ENCODE results near the gene PCNX2. TPM values are rescaled to one million over a fixed set of nuclear protein-coding genes. Genes with fewer than 3 reads are reported as not detected.

The PCNX2 gene
- total and polyA plus RNA-seq, 2 experiments from 2014 or later: 42.9 to 88.3 TPM

DNA sequence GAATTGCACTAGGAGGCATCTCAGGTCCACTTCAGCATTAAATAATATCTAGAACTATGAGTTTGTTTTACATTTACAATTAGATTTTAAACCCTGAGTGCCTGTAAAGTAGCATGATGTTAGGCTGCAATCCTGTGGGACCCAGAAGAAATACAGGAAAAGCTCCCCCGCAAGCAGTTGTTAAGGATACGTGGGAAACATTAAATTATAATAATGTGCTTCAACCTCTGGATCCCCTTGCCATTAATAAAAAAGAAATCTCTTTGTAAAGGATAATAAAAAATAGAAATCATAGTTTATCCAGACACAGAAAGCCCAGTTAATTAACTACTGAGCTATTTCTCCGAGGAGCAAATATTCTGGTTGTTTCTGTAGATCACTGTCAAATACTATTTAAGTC lies 106.0 kb downstream of the PCNX2 start:
- no peak for TF ChIP-seq ZNF331 (CRISPR knock-in tag; IDR thresholded peaks at IDR 0.05; ENCODE audit: low read depth)
- TF ChIP-seq, protein P1, sequence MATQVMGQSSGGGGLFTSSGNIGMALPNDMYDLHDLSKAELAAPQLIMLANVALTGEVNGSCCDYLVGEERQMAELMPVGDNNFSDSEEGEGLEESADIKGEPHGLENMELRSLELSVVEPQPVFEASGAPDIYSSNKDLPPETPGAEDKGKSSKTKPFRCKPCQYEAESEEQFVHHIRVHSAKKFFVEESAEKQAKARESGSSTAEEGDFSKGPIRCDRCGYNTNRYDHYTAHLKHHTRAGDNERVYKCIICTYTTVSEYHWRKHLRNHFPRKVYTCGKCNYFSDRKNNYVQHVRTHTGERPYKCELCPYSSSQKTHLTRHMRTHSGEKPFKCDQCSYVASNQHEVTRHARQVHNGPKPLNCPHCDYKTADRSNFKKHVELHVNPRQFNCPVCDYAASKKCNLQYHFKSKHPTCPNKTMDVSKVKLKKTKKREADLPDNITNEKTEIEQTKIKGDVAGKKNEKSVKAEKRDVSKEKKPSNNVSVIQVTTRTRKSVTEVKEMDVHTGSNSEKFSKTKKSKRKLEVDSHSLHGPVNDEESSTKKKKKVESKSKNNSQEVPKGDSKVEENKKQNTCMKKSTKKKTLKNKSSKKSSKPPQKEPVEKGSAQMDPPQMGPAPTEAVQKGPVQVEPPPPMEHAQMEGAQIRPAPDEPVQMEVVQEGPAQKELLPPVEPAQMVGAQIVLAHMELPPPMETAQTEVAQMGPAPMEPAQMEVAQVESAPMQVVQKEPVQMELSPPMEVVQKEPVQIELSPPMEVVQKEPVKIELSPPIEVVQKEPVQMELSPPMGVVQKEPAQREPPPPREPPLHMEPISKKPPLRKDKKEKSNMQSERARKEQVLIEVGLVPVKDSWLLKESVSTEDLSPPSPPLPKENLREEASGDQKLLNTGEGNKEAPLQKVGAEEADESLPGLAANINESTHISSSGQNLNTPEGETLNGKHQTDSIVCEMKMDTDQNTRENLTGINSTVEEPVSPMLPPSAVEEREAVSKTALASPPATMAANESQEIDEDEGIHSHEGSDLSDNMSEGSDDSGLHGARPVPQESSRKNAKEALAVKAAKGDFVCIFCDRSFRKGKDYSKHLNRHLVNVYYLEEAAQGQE (IDR thresholded peaks at IDR 0.05; ENCODE audit: unreplicated experiment): no peak
- TF ChIP-seq JUNB (IDR thresholded peaks at IDR 0.05; ENCODE audit: unreplicated experiment): no peak
- TF ChIP-seq, protein P2, sequence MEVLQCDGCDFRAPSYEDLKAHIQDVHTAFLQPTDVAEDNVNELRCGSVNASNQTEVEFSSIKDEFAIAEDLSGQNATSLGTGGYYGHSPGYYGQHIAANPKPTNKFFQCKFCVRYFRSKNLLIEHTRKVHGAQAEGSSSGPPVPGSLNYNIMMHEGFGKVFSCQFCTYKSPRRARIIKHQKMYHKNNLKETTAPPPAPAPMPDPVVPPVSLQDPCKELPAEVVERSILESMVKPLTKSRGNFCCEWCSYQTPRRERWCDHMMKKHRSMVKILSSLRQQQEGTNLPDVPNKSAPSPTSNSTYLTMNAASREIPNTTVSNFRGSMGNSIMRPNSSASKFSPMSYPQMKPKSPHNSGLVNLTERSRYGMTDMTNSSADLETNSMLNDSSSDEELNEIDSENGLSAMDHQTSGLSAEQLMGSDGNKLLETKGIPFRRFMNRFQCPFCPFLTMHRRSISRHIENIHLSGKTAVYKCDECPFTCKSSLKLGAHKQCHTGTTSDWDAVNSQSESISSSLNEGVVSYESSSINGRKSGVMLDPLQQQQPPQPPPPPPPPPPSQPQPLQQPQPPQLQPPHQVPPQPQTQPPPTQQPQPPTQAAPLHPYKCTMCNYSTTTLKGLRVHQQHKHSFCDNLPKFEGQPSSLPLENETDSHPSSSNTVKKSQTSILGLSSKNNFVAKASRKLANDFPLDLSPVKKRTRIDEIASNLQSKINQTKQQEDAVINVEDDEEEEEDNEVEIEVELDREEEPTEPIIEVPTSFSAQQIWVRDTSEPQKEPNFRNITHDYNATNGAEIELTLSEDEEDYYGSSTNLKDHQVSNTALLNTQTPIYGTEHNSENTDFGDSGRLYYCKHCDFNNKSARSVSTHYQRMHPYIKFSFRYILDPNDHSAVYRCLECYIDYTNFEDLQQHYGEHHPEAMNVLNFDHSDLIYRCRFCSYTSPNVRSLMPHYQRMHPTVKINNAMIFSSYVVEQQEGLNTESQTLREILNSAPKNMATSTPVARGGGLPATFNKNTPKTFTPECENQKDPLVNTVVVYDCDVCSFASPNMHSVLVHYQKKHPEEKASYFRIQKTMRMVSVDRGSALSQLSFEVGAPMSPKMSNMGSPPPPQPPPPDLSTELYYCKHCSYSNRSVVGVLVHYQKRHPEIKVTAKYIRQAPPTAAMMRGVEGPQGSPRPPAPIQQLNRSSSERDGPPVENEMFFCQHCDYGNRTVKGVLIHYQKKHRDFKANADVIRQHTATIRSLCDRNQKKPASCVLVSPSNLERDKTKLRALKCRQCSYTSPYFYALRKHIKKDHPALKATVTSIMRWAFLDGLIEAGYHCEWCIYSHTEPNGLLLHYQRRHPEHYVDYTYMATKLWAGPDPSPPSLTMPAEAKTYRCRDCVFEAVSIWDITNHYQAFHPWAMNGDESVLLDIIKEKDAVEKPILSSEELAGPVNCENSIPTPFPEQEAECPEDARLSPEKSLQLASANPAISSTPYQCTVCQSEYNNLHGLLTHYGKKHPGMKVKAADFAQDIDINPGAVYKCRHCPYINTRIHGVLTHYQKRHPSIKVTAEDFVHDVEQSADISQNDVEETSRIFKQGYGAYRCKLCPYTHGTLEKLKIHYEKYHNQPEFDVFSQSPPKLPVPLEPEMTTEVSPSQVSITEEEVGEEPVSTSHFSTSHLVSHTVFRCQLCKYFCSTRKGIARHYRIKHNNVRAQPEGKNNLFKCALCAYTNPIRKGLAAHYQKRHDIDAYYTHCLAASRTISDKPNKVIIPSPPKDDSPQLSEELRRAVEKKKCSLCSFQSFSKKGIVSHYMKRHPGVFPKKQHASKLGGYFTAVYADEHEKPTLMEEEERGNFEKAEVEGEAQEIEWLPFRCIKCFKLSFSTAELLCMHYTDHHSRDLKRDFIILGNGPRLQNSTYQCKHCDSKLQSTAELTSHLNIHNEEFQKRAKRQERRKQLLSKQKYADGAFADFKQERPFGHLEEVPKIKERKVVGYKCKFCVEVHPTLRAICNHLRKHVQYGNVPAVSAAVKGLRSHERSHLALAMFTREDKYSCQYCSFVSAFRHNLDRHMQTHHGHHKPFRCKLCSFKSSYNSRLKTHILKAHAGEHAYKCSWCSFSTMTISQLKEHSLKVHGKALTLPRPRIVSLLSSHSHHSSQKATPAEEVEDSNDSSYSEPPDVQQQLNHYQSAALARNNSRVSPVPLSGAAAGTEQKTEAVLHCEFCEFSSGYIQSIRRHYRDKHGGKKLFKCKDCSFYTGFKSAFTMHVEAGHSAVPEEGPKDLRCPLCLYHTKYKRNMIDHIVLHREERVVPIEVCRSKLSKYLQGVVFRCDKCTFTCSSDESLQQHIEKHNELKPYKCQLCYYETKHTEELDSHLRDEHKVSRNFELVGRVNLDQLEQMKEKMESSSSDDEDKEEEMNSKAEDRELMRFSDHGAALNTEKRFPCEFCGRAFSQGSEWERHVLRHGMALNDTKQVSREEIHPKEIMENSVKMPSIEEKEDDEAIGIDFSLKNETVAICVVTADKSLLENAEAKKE (CRISPR knock-in tag; IDR thresholded peaks at IDR 0.05): no peak
- TF ChIP-seq, protein P3, sequence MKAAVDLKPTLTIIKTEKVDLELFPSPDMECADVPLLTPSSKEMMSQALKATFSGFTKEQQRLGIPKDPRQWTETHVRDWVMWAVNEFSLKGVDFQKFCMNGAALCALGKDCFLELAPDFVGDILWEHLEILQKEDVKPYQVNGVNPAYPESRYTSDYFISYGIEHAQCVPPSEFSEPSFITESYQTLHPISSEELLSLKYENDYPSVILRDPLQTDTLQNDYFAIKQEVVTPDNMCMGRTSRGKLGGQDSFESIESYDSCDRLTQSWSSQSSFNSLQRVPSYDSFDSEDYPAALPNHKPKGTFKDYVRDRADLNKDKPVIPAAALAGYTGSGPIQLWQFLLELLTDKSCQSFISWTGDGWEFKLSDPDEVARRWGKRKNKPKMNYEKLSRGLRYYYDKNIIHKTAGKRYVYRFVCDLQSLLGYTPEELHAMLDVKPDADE (IDR thresholded peaks at IDR 0.05): no peak
- no peak for TF ChIP-seq POLR2AphosphoS5 (IDR thresholded peaks at IDR 0.05; ENCODE audit: low read depth)
- no peak for TF ChIP-seq NANOG (IDR thresholded peaks at IDR 0.05; ENCODE audit: borderline replicate concordance)
- H3K79me2 ChIP-seq (replicated peaks; ENCODE audit: insufficient read depth): no peaks in the 10 kb centered on the region
- ATAC-seq: no peak
- no peak for DNase-seq (ENCODE audit: low spot score)
- H3K36me3 ChIP-seq (ENCODE audit: insufficient read depth): peaks cover 10% of the 10 kb centered on the region
- no peaks in the 10 kb centered on the region for H3F3A ChIP-seq (replicated peaks; ENCODE audit: low read depth)
- Mint-ChIP-seq H3K4me3 (no peak overlapping the region), H3K27me3 (ENCODE audit: insufficient read depth, low read depth, poor library complexity) (peaks cover 2% of the 10 kb centered on the region), H3K27ac (no peak overlapping the region), H3K9me3 (peaks cover under 1% of the 10 kb centered on the region; the same call in 1 of the 3 replicates), H3K36me3 (ENCODE audit: low read depth) (peaks cover 44% of the 10 kb centered on the region), H3K4me1 (peaks cover under 1% of the 10 kb centered on the region; the same call in 1 of the 3 replicates)
- no peak overlapping the region for H3K4me2 ChIP-seq
- H4K20me1 ChIP-seq (replicated peaks; ENCODE audit: insufficient read depth): no peaks in the 10 kb centered on the region; the same call in 1 of the 2 replicates
- H3K4me3 ChIP-seq: no peak overlapping the region
- H2AFZ ChIP-seq: no peak overlapping the region
- no peaks in the 10 kb centered on the region for H3K27me3 ChIP-seq (ENCODE audit: insufficient read depth)
- H3K4me1 ChIP-seq (ENCODE audit: insufficient read depth): no peaks in the 10 kb centered on the region
- H3K27ac ChIP-seq (ENCODE audit: low read depth): no peak overlapping the region
- H3K9me2 ChIP-seq (ENCODE audit: insufficient read depth): no peaks in the 10 kb centered on the region
